Gastrocnemius medialis (tissue), 4 donors: Measurements from ENCODE around the gene OR10A5. TPM values are rescaled to one million over a fixed set of nuclear protein-coding genes. Genes with fewer than 3 reads are reported as not detected.

Experiments
- ATAC-seq, 2 donors: fragments of 150-250 bp; one replicate each; pipeline ENCODE4 v1.9.1; 2016
- DNase-seq, 2 donors: peaks; one replicate each; pipeline ENCODE4 v3.0.0-alpha.2; 2019
- H3K27ac ChIP-seq, 4 donors: fragments of 200-600 bp; sonication (generic); 1 replicate in 1 of 4; 2 replicates in 3 of 4; pipeline ENCODE4 v1.5.1; 2016 to 2018; ENCODE audit warnings: mild to moderate bottlenecking in 2 of 4, moderate library complexity in 1 of 4
- H3K27me3 ChIP-seq, 3 donors: fragments of 200-600 bp; sonication (generic) in 2 of 3; 1 replicate in 1 of 3; 2 replicates in 2 of 3; pipeline versions ENCODE4 v1.5.1 to v1.6.0; 2016 to 2019; ENCODE audit warnings: mild to moderate bottlenecking in 1 of 3, moderate library complexity in 1 of 3
- H3K36me3 ChIP-seq, 2 donors: fragments of 200-600 bp; sonication (generic) in 1 of 2; one replicate each; pipeline ENCODE4 v1.5.1; 2017 to 2018
- H3K4me1 ChIP-seq, 2 donors: fragments of 200-600 bp; sonication (generic) in 1 of 2; one replicate each; pipeline ENCODE4 v1.5.1; 2016 to 2017; ENCODE audit warnings: mild to moderate bottlenecking in 2 of 2
- H3K4me3 ChIP-seq, 4 donors: fragments of 200-600 bp; sonication (generic) in 3 of 4; 1 replicate in 1 of 4; 2 replicates in 3 of 4; pipeline ENCODE4 v1.5.1; 2016 to 2019; ENCODE audit warnings: mild to moderate bottlenecking in 2 of 4
- H3K9me3 ChIP-seq, 3 donors: fragments of 200-600 bp; sonication (generic) in 2 of 3; 1 replicate in 1 of 3; 2 replicates in 2 of 3; pipeline ENCODE4 v1.5.1; 2016 to 2019
- POLR2A ChIP-seq, 2 donors: fragments of 450-650 bp; IDR thresholded peaks; one replicate each; pipeline ENCODE4 v1.6.1; 2017; ENCODE audit warnings: antibody characterized with exemption in 2 of 2, mild to moderate bottlenecking in 2 of 2, moderate library complexity in 2 of 2
- in situ Hi-C, 4 donors: fragments of 200-750 bp; cut with MboI; loops; one replicate each; pipeline versions ENCODE4 v1.15.0 to v1.8.0; 2017; ENCODE audit warnings: low sequenced_read_pairs in 4 of 4
- intact Hi-C: fragments of 100-400 bp; cut with DNase I; formaldehyde crosslinking; loops from one replicate; pipeline ENCODE4 v1.15.1; 2023; ENCODE audit warnings: low total_unique reads
- total RNA-seq, 4 donors: library from RNA; depleted of rRNA; stranded (reverse); fragments of >200 nt; gene quantifications; one replicate each; pipeline versions ENCODE4 v1.1.0 to v1.2.3, GENCODE V29; 2016
- TF ChIP-seq, protein P1 (sequence below), 5 experiments: fragments of 450-650 bp in 3 of 5; fragments of 200-600 bp in 2 of 5; sonication (generic) in 2 of 5; IDR thresholded peaks in 4 of 5; conservative IDR thresholded peaks in 1 of 5; 1 replicate in 4 of 5; 2 replicates in 1 of 5; pipeline ENCODE4 v1.5.1; 2016 to 2019; ENCODE audit warnings: antibody characterized with exemption in 5 of 5, mild to moderate bottlenecking in 3 of 5, moderate library complexity in 3 of 5

The OR10A5 gene
- total RNA-seq, 4 donors from 2014 or later: not detected

DNA sequence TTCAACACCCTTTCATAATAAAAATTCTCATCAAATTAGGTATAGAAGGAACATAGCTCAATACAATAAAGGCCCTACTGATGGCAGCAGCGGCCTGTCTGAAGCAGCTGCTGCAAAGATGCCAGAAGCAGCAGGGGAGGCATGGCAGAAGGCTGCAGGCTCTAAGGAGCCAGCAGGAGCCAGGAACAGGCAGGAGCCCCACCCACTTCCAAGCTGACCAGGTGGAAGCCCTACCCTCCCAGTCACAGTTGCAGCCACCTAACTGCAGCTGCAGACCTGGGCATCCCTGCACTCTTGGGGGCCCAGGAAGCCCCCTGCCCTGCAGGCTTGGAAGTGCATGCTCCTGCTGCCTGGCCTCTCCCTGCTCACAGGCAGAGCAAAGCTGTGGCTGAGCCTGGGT, 27.8 kb upstream of the OR10A5 start:
- ATAC-seq: no peak
- in situ Hi-C loops: no loop called here

DNA sequence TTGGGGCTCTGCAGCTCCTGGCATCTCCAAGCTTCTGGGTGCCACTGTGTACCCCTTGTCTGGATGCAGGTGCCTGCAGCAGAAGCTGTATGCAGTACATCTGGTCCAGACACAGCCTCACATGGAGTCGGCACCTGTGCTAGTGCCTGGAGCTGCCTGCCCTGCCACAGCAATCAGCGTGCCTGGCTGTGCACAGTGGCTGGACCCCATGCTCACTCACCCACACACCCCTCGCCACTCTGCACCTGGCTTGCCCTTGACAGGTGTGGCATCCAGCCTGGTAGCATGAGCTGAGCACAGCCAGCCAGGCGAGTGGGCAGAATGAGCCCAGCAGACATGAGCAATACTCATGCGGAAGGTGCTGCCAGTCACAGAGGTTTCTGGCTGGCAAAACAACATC, 26.5 kb upstream of the OR10A5 start:
- TF ChIP-seq, protein P1, sequence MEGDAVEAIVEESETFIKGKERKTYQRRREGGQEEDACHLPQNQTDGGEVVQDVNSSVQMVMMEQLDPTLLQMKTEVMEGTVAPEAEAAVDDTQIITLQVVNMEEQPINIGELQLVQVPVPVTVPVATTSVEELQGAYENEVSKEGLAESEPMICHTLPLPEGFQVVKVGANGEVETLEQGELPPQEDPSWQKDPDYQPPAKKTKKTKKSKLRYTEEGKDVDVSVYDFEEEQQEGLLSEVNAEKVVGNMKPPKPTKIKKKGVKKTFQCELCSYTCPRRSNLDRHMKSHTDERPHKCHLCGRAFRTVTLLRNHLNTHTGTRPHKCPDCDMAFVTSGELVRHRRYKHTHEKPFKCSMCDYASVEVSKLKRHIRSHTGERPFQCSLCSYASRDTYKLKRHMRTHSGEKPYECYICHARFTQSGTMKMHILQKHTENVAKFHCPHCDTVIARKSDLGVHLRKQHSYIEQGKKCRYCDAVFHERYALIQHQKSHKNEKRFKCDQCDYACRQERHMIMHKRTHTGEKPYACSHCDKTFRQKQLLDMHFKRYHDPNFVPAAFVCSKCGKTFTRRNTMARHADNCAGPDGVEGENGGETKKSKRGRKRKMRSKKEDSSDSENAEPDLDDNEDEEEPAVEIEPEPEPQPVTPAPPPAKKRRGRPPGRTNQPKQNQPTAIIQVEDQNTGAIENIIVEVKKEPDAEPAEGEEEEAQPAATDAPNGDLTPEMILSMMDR (IDR thresholded peaks at IDR 0.05 in 4 of 5, conservative IDR thresholded peaks at IDR 0.05 in 1 of 5): no peak
- TF ChIP-seq POLR2A (IDR thresholded peaks at IDR 0.05): no peak
- Histone ChIP-seq H3K36me3 (no peaks in the 10 kb centered on the region), H3K9me3 (no peaks in the 10 kb centered on the region), H3K4me1 (no peaks in the 10 kb centered on the region), H3K4me3 (no peak overlapping the region), H3K27me3 (no peaks in the 10 kb centered on the region), H3K27ac (no peak overlapping the region)
- ATAC-seq (no peak), DNase-seq (no peak)
- intact Hi-C loops (loop anchor here (10.0 kb wide), 1 partner anchor 456 kb away; no protein-coding TSS in a partner anchor), in situ Hi-C loops (no loop called here)

More for the DNA sequence above, 27.8 kb upstream of the OR10A5 start:
- no peaks in the 10 kb centered on the region for H3K4me1 ChIP-seq
- no peaks in the 10 kb centered on the region for H3K36me3 ChIP-seq
- no peaks in the 10 kb centered on the region for H3K27me3 ChIP-seq
- H3K9me3 ChIP-seq: no peaks in the 10 kb centered on the region
- DNase-seq: no peak
- TF ChIP-seq, protein P1 (IDR thresholded peaks at IDR 0.05 in 4 of 5, conservative IDR thresholded peaks at IDR 0.05 in 1 of 5): no peak
- TF ChIP-seq POLR2A (IDR thresholded peaks at IDR 0.05): no peak
- no peak overlapping the region for H3K27ac ChIP-seq
- no peak overlapping the region for H3K4me3 ChIP-seq
- intact Hi-C loops: loop anchor here (10.0 kb wide), 1 partner anchor 457 kb away; no protein-coding TSS in a partner anchor

DNA sequence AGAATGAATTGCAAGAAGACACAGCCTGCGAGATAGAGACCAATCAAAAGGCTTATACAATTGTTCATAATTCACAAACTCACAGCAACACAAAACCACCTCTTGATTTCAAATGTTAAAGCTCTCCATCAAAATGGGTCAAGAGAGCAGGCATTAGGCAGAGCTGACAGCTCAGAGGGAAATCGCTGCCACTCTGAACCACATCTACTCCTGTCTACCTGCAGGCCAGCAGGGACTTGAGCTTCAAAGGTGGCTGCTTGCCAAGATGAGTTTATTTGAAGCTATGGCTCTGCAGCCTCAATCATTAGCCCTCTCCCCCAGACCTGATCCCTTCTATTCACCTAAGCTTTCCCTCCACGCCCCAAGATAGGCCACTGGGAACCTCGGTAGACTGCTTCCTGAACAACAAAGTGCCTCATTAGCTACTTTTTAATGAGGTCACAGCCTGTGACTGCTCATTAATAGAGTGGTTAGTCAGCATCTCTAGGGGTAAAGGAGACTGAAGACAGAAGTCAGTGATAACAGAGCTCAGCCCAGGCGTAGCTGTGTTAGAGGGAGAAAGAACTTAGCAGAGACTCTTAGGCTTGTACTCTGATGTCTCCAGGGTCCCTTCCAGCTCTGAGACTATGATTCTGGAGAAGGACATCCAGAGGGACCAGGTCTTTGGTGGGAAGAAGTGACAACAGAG, 21.2 kb upstream of the OR10A5 start:
- no peaks in the 10 kb centered on the region for H3K4me1 ChIP-seq
- intact Hi-C loops: no loop called here
- H3K36me3 ChIP-seq: no peaks in the 10 kb centered on the region
- no peaks in the 10 kb centered on the region for H3K9me3 ChIP-seq
- in situ Hi-C loops: no loop called here
- no peak for DNase-seq
- TF ChIP-seq, protein P1 (IDR thresholded peaks at IDR 0.05 in 4 of 5, conservative IDR thresholded peaks at IDR 0.05 in 1 of 5): no peak
- TF ChIP-seq POLR2A (IDR thresholded peaks at IDR 0.05): no peak
- no peaks in the 10 kb centered on the region for H3K27me3 ChIP-seq
- no peak for ATAC-seq
- H3K4me3 ChIP-seq: no peak overlapping the region
- no peak overlapping the region for H3K27ac ChIP-seq

DNA sequence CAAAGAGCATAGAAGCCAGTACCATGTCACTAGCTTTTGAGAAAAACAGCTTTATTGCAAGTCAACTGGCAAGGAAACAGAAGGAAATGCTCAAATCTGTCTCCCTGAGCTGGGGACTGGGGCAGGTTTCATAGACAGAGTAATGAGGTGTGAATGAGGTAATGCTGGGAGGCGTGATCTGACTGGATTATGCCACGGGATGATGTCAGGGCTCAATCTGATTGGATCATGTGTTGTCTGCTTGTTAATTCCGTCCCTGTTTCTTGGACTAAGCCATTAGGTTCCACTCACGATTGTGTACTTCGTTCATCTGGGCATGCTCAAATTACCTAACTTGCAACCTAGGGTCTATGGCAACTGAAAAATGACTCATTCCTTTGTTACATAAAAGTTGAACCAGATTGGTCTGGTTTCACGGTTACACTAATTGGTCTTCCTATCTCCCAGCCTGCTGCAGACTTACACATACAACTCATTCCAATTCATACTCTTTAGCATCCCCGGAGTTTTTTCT, 20.2 kb upstream of the OR10A5 start:
- intact Hi-C loops: no loop called here
- TF ChIP-seq, protein P1 (IDR thresholded peaks at IDR 0.05 in 4 of 5, conservative IDR thresholded peaks at IDR 0.05 in 1 of 5): no peak
- no peak for TF ChIP-seq POLR2A (IDR thresholded peaks at IDR 0.05)
- DNase-seq: no peak
- Histone ChIP-seq H3K36me3 (no peaks in the 10 kb centered on the region), H3K27ac (no peak overlapping the region), H3K4me3 (no peak overlapping the region), H3K4me1 (no peaks in the 10 kb centered on the region), H3K9me3 (no peaks in the 10 kb centered on the region), H3K27me3 (no peaks in the 10 kb centered on the region)
- in situ Hi-C loops: loop anchor here in 1 of 4 donors (25.0 kb wide), 1 partner anchor 112 kb away; the partner anchor contains the start of gene ZNF215
- ATAC-seq: no peak
